Neural cell (in vitro differentiated cells): Measurements from ENCODE around the gene TMEM132C. TPM values are rescaled to one million over a fixed set of nuclear protein-coding genes. Genes with fewer than 3 reads are reported as not detected.

Source experiments
- H2AFZ ChIP-seq: fragments of 200-600, 300-800 bp; sonication (generic), shearing (Covaris generic); 2 replicates; pipeline ENCODE4 v1.6.0; 2014; ENCODE audit warnings: low read depth, mild to moderate bottlenecking, antibody characterized with exemption, low read length, moderate library complexity
- H3F3A ChIP-seq: fragments of 200-600 bp; shearing (Covaris generic); 2 replicates; pipeline ENCODE4 v1.6.1; 2016; ENCODE audit warnings: mild to moderate bottlenecking, moderate library complexity, mixed read lengths, antibody characterized with exemption, low read length; ENCODE audit not compliant: insufficient read depth, poor library complexity, severe bottlenecking
- H3K27ac ChIP-seq: fragments of 200-600, 300-800 bp; sonication (generic), shearing (Covaris generic); 2 replicates; pipeline ENCODE4 v1.5.1; 2014; ENCODE audit warnings: mild to moderate bottlenecking, low read length, moderate library complexity
- H3K27me3 ChIP-seq: fragments of 300-800, 200-600 bp; sonication (generic), shearing (Covaris generic); 2 replicates; pipeline ENCODE4 v1.6.0; 2014; ENCODE audit warnings: mild to moderate bottlenecking, low read depth, low read length, moderate library complexity; ENCODE audit not compliant: insufficient read depth
- H3K36me3 ChIP-seq: fragments of 300-800, 200-600 bp; sonication (generic), shearing (Covaris generic); 2 replicates; pipeline ENCODE4 v1.5.1; 2014; ENCODE audit warnings: mild to moderate bottlenecking, antibody characterized with exemption, low read length, moderate library complexity; ENCODE audit not compliant: insufficient read depth
- H3K4me2 ChIP-seq: fragments of 300-800, 200-600 bp; sonication (generic), shearing (Covaris generic); 2 replicates; pipeline ENCODE4 v1.6.0; 2014; ENCODE audit warnings: mild to moderate bottlenecking, low read length
- H3K4me3 ChIP-seq: fragments of 300-800, 200-600 bp; sonication (generic), shearing (Covaris generic); 2 replicates; pipeline ENCODE4 v1.5.1; 2014; ENCODE audit warnings: mild to moderate bottlenecking, low read length, moderate library complexity
- H3K79me2 ChIP-seq: fragments of 200-600 bp; shearing (Covaris generic); replicated peaks from 2 replicates; pipeline ENCODE4 v1.6.0; 2014; ENCODE audit warnings: mild to moderate bottlenecking, low read length, moderate library complexity; ENCODE audit not compliant: insufficient read depth
- H3K9ac ChIP-seq: fragments of 300-800, 200-600 bp; sonication (generic), shearing (Covaris generic); 2 replicates; pipeline ENCODE4 v1.6.1; 2016; ENCODE audit warnings: mild to moderate bottlenecking, low read length, mixed read lengths
- H3K9me2 ChIP-seq: fragments of 200-600 bp; shearing (Covaris generic); 2 replicates; pipeline ENCODE4 v1.6.1; 2016; ENCODE audit warnings: mild to moderate bottlenecking, low read length, mixed read lengths; ENCODE audit not compliant: insufficient read depth
- H3K9me3 ChIP-seq: fragments of 200-600, 300-800 bp; sonication (generic), shearing (Covaris generic); 2 replicates; pipeline ENCODE4 v1.6.1; 2016; ENCODE audit warnings: mild to moderate bottlenecking, mixed run types, low read length, moderate library complexity, mixed read lengths
- H4K20me1 ChIP-seq: fragments of 200-600 bp; shearing (Covaris generic); 2 replicates; pipeline ENCODE4 v1.6.1; 2016; ENCODE audit warnings: mild to moderate bottlenecking, mixed run types; ENCODE audit not compliant: insufficient read depth
- EP300 ChIP-seq: fragments of 450-650 bp; conservative IDR thresholded peaks from 2 replicates; pipeline ENCODE4 v1.6.1; 2014; ENCODE audit warnings: antibody characterized with exemption, mild to moderate bottlenecking, moderate library complexity; ENCODE audit not compliant: poor library complexity, severe bottlenecking
- EZH2 ChIP-seq: fragments of 200-600, 300-800 bp; shearing (Covaris generic), sonication (generic); IDR thresholded peaks from 2 replicates; pipeline ENCODE4 v1.6.1; 2014; ENCODE audit warnings: antibody characterized with exemption, low read length, borderline replicate concordance, mild to moderate bottlenecking; ENCODE audit not compliant: insufficient read depth, poor library complexity, severe bottlenecking
- MXI1 ChIP-seq: fragments of 450-650 bp; conservative IDR thresholded peaks from 2 replicates; pipeline ENCODE4 v1.6.1; 2014; ENCODE audit warnings: antibody characterized with exemption, mild to moderate bottlenecking; ENCODE audit not compliant: poor library complexity, severe bottlenecking
- POLR2AphosphoS5 ChIP-seq: IDR thresholded peaks from 2 replicates; pipeline ENCODE4 v1.6.1; 2012
- RAD21 ChIP-seq: fragments of 450-650 bp; conservative IDR thresholded peaks from 2 replicates; pipeline ENCODE4 v1.6.1; 2014; ENCODE audit warnings: antibody characterized with exemption, mild to moderate bottlenecking, moderate library complexity
- SMC3 ChIP-seq: fragments of 450-650 bp; conservative IDR thresholded peaks from 2 replicates; pipeline ENCODE4 v1.6.1; 2014; ENCODE audit warnings: antibody characterized with exemption, mild to moderate bottlenecking, moderate library complexity; ENCODE audit not compliant: poor library complexity
- TAF1 ChIP-seq: IDR thresholded peaks from 2 replicates; pipeline ENCODE4 v1.6.1; 2012; ENCODE audit warnings: low read depth
- polyA plus RNA-seq: library from polyadenylated mRNA; depleted of rRNA; stranded (reverse); fragments of >200 nt; gene quantifications from 2 replicates; pipeline ENCODE4 v1.2.3, GENCODE V29; 2014
- TF ChIP-seq, protein P1 (sequence below): IDR thresholded peaks from 2 replicates; pipeline ENCODE4 v1.6.1; 2012; ENCODE audit warnings: borderline replicate concordance
- TF ChIP-seq, protein P2 (sequence below): fragments of 450-650 bp; IDR thresholded peaks from 2 replicates; pipeline ENCODE4 v1.5.1; 2014; ENCODE audit warnings: antibody characterized with exemption, mild to moderate bottlenecking, moderate library complexity; ENCODE audit not compliant: poor library complexity, severe bottlenecking

The TMEM132C gene
- polyA plus RNA-seq, 1 donor from 2014 or later: 0.06 TPM

DNA sequence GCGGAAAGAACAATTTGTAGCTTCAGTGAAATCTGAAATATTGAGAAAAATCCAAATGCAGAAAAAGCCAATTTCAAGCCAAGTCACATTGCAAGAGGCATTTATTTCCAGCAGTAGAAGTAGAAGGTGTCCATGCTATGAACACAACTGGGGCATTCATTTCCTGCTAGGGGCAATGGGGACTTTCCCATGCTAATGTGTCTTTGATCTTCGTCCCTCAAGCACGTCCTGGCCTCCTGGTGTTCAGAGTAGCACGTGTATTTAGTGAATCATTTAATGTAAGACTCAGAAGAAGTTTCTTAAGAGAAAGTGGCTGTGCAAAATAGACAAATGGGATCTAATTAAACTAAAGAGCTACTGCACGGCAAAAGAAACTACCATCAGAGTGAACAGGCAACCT lies 267.9 kb downstream of the TMEM132C start:
- Histone ChIP-seq H3K4me2 (no peak overlapping the region), H4K20me1 (no peaks in the 10 kb centered on the region), H3K79me2 (no peaks in the 10 kb centered on the region), H3K9me3 (no peaks in the 10 kb centered on the region), H3K4me3 (no peak overlapping the region), H3K9me2 (no peaks in the 10 kb centered on the region), H3K9ac (no peak overlapping the region), H3K36me3 (no peaks in the 10 kb centered on the region), H3F3A (no peaks in the 10 kb centered on the region), H3K27ac (no peak overlapping the region), H3K27me3 (no peaks in the 10 kb centered on the region), H2AFZ (no peak overlapping the region)
- TF ChIP-seq, protein P1, sequence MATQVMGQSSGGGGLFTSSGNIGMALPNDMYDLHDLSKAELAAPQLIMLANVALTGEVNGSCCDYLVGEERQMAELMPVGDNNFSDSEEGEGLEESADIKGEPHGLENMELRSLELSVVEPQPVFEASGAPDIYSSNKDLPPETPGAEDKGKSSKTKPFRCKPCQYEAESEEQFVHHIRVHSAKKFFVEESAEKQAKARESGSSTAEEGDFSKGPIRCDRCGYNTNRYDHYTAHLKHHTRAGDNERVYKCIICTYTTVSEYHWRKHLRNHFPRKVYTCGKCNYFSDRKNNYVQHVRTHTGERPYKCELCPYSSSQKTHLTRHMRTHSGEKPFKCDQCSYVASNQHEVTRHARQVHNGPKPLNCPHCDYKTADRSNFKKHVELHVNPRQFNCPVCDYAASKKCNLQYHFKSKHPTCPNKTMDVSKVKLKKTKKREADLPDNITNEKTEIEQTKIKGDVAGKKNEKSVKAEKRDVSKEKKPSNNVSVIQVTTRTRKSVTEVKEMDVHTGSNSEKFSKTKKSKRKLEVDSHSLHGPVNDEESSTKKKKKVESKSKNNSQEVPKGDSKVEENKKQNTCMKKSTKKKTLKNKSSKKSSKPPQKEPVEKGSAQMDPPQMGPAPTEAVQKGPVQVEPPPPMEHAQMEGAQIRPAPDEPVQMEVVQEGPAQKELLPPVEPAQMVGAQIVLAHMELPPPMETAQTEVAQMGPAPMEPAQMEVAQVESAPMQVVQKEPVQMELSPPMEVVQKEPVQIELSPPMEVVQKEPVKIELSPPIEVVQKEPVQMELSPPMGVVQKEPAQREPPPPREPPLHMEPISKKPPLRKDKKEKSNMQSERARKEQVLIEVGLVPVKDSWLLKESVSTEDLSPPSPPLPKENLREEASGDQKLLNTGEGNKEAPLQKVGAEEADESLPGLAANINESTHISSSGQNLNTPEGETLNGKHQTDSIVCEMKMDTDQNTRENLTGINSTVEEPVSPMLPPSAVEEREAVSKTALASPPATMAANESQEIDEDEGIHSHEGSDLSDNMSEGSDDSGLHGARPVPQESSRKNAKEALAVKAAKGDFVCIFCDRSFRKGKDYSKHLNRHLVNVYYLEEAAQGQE: no peak
- TF ChIP-seq TAF1: no peak
- TF ChIP-seq RAD21: no peak
- no peak for TF ChIP-seq MXI1
- TF ChIP-seq SMC3: no peak
- no peak for TF ChIP-seq POLR2AphosphoS5
- no peak for TF ChIP-seq EZH2
- TF ChIP-seq, protein P2, sequence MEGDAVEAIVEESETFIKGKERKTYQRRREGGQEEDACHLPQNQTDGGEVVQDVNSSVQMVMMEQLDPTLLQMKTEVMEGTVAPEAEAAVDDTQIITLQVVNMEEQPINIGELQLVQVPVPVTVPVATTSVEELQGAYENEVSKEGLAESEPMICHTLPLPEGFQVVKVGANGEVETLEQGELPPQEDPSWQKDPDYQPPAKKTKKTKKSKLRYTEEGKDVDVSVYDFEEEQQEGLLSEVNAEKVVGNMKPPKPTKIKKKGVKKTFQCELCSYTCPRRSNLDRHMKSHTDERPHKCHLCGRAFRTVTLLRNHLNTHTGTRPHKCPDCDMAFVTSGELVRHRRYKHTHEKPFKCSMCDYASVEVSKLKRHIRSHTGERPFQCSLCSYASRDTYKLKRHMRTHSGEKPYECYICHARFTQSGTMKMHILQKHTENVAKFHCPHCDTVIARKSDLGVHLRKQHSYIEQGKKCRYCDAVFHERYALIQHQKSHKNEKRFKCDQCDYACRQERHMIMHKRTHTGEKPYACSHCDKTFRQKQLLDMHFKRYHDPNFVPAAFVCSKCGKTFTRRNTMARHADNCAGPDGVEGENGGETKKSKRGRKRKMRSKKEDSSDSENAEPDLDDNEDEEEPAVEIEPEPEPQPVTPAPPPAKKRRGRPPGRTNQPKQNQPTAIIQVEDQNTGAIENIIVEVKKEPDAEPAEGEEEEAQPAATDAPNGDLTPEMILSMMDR: no peak
- no peak for TF ChIP-seq EP300

DNA sequence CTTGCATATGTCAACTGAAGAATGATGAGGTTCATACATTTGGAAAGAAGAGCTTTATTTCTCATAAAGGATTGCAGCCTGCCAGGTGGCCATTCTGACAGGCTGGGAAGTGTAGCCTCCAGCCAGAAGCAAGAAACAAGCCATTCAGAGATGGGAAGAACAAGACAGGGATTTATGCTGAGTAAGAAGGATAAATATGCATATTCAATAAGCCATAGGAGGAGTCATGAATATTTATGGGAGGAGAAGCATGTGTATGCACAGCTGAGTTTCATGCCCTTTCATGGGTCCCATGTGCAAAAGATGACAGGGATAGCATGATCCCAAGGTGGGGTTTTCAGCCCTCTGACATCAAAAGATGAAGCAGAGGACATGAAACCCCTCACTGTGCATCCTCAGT lies 269.8 kb downstream of the TMEM132C start:
- Histone ChIP-seq H3K9me2 (no peaks in the 10 kb centered on the region), H3K9ac (no peak overlapping the region), H3K27ac (no peak overlapping the region), H3K4me3 (no peak overlapping the region), H2AFZ (no peak overlapping the region), H4K20me1 (no peaks in the 10 kb centered on the region), H3K9me3 (no peaks in the 10 kb centered on the region), H3F3A (no peaks in the 10 kb centered on the region), H3K79me2 (no peaks in the 10 kb centered on the region), H3K27me3 (no peaks in the 10 kb centered on the region), H3K36me3 (no peaks in the 10 kb centered on the region), H3K4me2 (no peak overlapping the region)
- TF ChIP-seq EZH2: no peak
- TF ChIP-seq MXI1: no peak

DNA sequence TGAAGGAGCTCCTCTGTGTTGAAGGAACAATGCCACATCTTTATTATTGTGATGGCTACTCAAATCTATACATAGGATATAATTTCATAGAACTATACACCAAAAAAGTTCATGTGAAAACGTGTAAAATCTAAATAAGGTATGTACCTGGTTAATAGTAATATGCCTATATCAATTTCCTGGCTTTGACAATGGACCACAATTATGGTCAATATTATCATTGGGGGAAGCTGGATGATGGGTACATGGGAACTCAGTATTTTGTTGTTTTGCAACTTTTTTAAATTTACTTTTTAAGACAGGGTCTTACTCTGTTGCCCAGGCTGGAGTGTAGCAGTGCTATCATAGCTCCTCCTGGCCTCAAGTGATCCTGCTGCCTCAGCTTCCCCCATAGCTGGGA lies 270.7 kb downstream of the TMEM132C start:
- no peak overlapping the region for H2AFZ ChIP-seq
- no peak overlapping the region for H3K4me3 ChIP-seq
- no peak overlapping the region for H3K27ac ChIP-seq
- H3K4me2 ChIP-seq: no peak overlapping the region
- H3K27me3 ChIP-seq: no peaks in the 10 kb centered on the region
- no peaks in the 10 kb centered on the region for H3K9me3 ChIP-seq
- no peak overlapping the region for H3K9ac ChIP-seq
- no peaks in the 10 kb centered on the region for H4K20me1 ChIP-seq
- no peaks in the 10 kb centered on the region for H3K9me2 ChIP-seq
- TF ChIP-seq, protein P1: no peak
- TF ChIP-seq TAF1 (no peak), EP300 (no peak), MXI1 (no peak)
- no peaks in the 10 kb centered on the region for H3K36me3 ChIP-seq
- no peaks in the 10 kb centered on the region for H3K79me2 ChIP-seq
- no peaks in the 10 kb centered on the region for H3F3A ChIP-seq
